ENCODE data around the gene AP1M1. TPM values are rescaled to one million over a fixed set of nuclear protein-coding genes. Genes with fewer than 3 reads are reported as not detected.

AP1M1 gene
- polyA plus RNA-seq, 3 donors = 103 to 134 (median 133) TPM

GRCh38 chr19:16216744-16217670 is 19.3 kb downstream of the AP1M1 start:
- Mint-ChIP-seq H3K27me3 (ENCODE audit: low read depth in 3 of 3) (peaks cover 0 to 1% (median 0%) of the 10 kb centered on the region in 3 donors), H3K36me3 (peaks cover 77 to 95% of the 10 kb centered on the region in 2 donors), H3K4me1 (peaks cover 2% of the 10 kb centered on the region), H3K9me3 (peaks cover 27 to 45% (median 35%) of the 10 kb centered on the region in 7 donors), H3K27ac (peak overlapping the region in 5 of 7 donors; percentile 6 to 57 (median 32)), H3K4me3 (no peak overlapping the region)
- Histone ChIP-seq H3K4me3 (replicated peaks in 1 of 3; ENCODE audit: low read depth in 2 of 3, low read length in 3 of 3) (no peak overlapping the region), H3K27ac (ENCODE audit: low read depth in 1 of 2, low read length in 2 of 2) (peak overlapping the region in 1 of 2 donors; percentile 36), H3K4me1 (ENCODE audit: control insufficient read depth in 1 of 2, insufficient read depth in 2 of 2, low read length in 2 of 2) (no peaks in the 10 kb centered on the region), H4K20me1 (ENCODE audit: insufficient read depth, low read length) (peaks cover 47% of the 10 kb centered on the region), H3K9me3 (replicated peaks in 1 of 2; ENCODE audit: control insufficient read depth in 1 of 2, insufficient read depth in 1 of 2, low read length in 2 of 2) (peaks cover 31 to 33% of the 10 kb centered on the region in 2 donors), H3K9ac (ENCODE audit: insufficient read depth, low read length, poor library complexity, severe bottlenecking) (no peak overlapping the region), H3K79me2 (ENCODE audit: insufficient read depth, low read length) (peaks cover 66% of the 10 kb centered on the region), H3K36me3 (replicated peaks in 1 of 2; ENCODE audit: control insufficient read depth in 1 of 2, insufficient read depth in 2 of 2, low read length in 2 of 2) (peaks cover 66 to 94% of the 10 kb centered on the region in 2 donors), H3K4me2 (replicated peaks; ENCODE audit: extremely low read depth, low read length, poor library complexity, severe bottlenecking) (no peak overlapping the region), H3K27me3 (ENCODE audit: control insufficient read depth in 2 of 2, insufficient read depth in 2 of 2, low read length in 2 of 2) (no peaks in the 10 kb centered on the region), H2AFZ (ENCODE audit: insufficient read depth, low read depth, low read length, poor library complexity, severe bottlenecking) (no peak overlapping the region)
- TF ChIP-seq CTCF (IDR thresholded peaks at IDR 0.05) = no peak
- 87% methylated on average over 10 of the region's 13 CpGs for whole genome bisulfite sequencing (ENCODE audit: insufficient coverage)
- peak in 1 of 3 donors; percentile 3 for DNase-seq
- intact Hi-C loops (cut with micrococcal nuclease) = no loop called here

GRCh38 chr19:16217716-16218451 is 20.2 kb downstream of the AP1M1 start:
- no peak overlapping the region for H3K4me3 ChIP-seq (replicated peaks in 1 of 3; ENCODE audit: low read depth in 2 of 3, low read length in 3 of 3)
- no peak for TF ChIP-seq CTCF (IDR thresholded peaks at IDR 0.05)
- Mint-ChIP-seq H3K36me3 (peaks cover 74 to 95% of the 10 kb centered on the region in 2 donors), H3K27ac (no peak overlapping the region), H3K4me1 (no peaks in the 10 kb centered on the region), H3K4me3 (no peak overlapping the region), H3K27me3 (ENCODE audit: low read depth in 3 of 3) (peaks cover 0 to 1% (median 0%) of the 10 kb centered on the region in 3 donors), H3K9me3 (peaks cover 28 to 52% (median 41%) of the 10 kb centered on the region in 7 donors)
- no peak overlapping the region for H3K4me2 ChIP-seq (replicated peaks; ENCODE audit: extremely low read depth, low read length, poor library complexity, severe bottlenecking)
- intact Hi-C loops (cut with micrococcal nuclease) = no loop called here
- H3K36me3 ChIP-seq (replicated peaks in 1 of 2; ENCODE audit: control insufficient read depth in 1 of 2, insufficient read depth in 2 of 2, low read length in 2 of 2) = peaks cover 66 to 94% of the 10 kb centered on the region in 2 donors
- H3K27me3 ChIP-seq (ENCODE audit: control insufficient read depth in 2 of 2, insufficient read depth in 2 of 2, low read length in 2 of 2) = no peaks in the 10 kb centered on the region
- H3K9me3 ChIP-seq (replicated peaks in 1 of 2; ENCODE audit: control insufficient read depth in 1 of 2, insufficient read depth in 1 of 2, low read length in 2 of 2) = peaks cover 33 to 35% of the 10 kb centered on the region in 2 donors
- H2AFZ ChIP-seq (ENCODE audit: insufficient read depth, low read depth, low read length, poor library complexity, severe bottlenecking) = no peak overlapping the region
- WGBS (ENCODE audit: insufficient coverage) = 92% methylated on average over 12 of the region's 16 CpGs
- H3K79me2 ChIP-seq (ENCODE audit: insufficient read depth, low read length) = peaks cover 64% of the 10 kb centered on the region
- peak overlapping the region in 1 of 2 donors; percentile 11 for H3K27ac ChIP-seq (ENCODE audit: low read depth in 1 of 2, low read length in 2 of 2)
- H3K9ac ChIP-seq (ENCODE audit: insufficient read depth, low read length, poor library complexity, severe bottlenecking) = no peak overlapping the region
- no peak for DNase-seq
- peaks cover 38% of the 10 kb centered on the region for H4K20me1 ChIP-seq (ENCODE audit: insufficient read depth, low read length)
- H3K4me1 ChIP-seq (ENCODE audit: control insufficient read depth in 1 of 2, insufficient read depth in 2 of 2, low read length in 2 of 2) = no peaks in the 10 kb centered on the region
